Osteocyte (in vitro differentiated cells): ENCODE results near the gene OSBPL2. TPM values are rescaled to one million over a fixed set of nuclear protein-coding genes. Genes with fewer than 3 reads are reported as not detected.

Source experiments
- DNase-seq: peaks from one replicate; pipeline ENCODE4 v3.0.0; 2021; ENCODE audit warnings: mixed read lengths; ENCODE audit not compliant: unreplicated experiment; ENCODE audit errors: extremely low spot score
- H3K27ac Mint-ChIP-seq: one replicate; pipeline ENCODE4 v1.8.0; 2021; ENCODE audit warnings: mild to moderate bottlenecking, mixed read lengths; ENCODE audit not compliant: unreplicated experiment
- H3K27me3 Mint-ChIP-seq: one replicate; pipeline ENCODE4 v1.8.0; 2021; ENCODE audit warnings: mixed read lengths; ENCODE audit not compliant: unreplicated experiment
- H3K36me3 Mint-ChIP-seq: one replicate; pipeline ENCODE4 v1.8.0; 2021; ENCODE audit warnings: mixed read lengths; ENCODE audit not compliant: unreplicated experiment
- H3K4me1 Mint-ChIP-seq: one replicate; pipeline ENCODE4 v1.8.0; 2021; ENCODE audit warnings: mixed read lengths; ENCODE audit not compliant: unreplicated experiment
- H3K4me3 Mint-ChIP-seq: one replicate; pipeline ENCODE4 v1.8.0; 2021; ENCODE audit warnings: mild to moderate bottlenecking, moderate library complexity, mixed read lengths; ENCODE audit not compliant: unreplicated experiment
- H3K9me3 Mint-ChIP-seq: one replicate; pipeline ENCODE4 v1.8.0; 2021; ENCODE audit warnings: mixed read lengths; ENCODE audit not compliant: unreplicated experiment
- total RNA-seq: library from RNA; stranded (reverse); gene quantifications from 2 replicates; pipeline ENCODE4 v1.2.1, GENCODE V29; 2021
- TF ChIP-seq, protein P1 (sequence below): fragments of 200-600 bp; sonication (generic); IDR thresholded peaks from 2 replicates; pipeline ENCODE4 v1.5.0; 2021; ENCODE audit warnings: antibody characterized with exemption, mild to moderate bottlenecking, moderate library complexity

The OSBPL2 gene
- total RNA-seq, 1 donor from 2014 or later: 46.3 TPM

DNA sequence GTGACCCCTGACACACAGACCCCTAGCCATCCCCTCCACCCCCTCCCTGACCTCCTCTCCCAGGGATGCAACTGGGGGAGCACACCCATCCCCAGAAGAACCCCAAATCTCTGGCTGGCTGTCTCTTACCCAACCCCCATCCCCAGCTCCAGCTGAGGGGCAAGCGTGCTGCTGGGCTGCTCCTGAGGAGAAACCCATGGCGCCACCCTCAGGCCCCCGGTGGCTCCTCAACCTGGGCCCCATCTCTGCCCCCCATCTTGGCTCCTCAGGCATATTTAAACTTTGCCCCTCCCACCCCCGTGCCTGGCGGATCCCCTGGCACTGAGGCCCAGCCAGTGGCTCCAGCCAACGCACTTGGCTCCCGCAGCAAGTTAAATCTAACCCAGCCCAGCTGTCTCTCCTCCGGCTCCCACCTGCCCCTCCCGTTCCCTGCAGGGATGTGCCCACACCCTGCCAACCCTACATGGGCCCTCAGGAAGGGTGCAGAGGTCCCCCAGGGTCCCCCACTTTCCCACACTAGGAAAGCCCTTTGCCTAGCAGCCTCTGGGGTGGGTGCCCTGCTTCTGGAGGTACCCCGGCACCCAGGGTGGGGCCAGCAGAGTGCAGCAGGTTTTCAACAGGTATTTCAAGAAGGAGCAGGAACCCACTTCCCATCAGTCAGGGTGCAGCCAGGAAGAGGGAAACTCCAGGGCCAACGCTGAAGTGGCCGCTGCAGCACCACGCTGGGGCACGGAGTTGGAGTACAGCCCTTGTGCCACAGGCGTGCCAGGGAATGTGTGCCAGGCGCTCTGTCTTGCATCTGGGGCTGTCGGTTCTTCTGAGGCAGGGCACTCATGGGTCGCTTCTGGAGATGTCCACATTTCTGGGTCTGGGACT, 5.3 kb upstream of the OSBPL2 start:
- DNase-seq: no peak
- Mint-ChIP-seq H3K4me1 (peaks cover 5% of the 10 kb centered on the region), H3K27ac (no peak overlapping the region), H3K36me3 (no peaks in the 10 kb centered on the region), H3K9me3 (no peaks in the 10 kb centered on the region), H3K4me3 (no peak overlapping the region), H3K27me3 (no peaks in the 10 kb centered on the region)
- TF ChIP-seq, protein P1, sequence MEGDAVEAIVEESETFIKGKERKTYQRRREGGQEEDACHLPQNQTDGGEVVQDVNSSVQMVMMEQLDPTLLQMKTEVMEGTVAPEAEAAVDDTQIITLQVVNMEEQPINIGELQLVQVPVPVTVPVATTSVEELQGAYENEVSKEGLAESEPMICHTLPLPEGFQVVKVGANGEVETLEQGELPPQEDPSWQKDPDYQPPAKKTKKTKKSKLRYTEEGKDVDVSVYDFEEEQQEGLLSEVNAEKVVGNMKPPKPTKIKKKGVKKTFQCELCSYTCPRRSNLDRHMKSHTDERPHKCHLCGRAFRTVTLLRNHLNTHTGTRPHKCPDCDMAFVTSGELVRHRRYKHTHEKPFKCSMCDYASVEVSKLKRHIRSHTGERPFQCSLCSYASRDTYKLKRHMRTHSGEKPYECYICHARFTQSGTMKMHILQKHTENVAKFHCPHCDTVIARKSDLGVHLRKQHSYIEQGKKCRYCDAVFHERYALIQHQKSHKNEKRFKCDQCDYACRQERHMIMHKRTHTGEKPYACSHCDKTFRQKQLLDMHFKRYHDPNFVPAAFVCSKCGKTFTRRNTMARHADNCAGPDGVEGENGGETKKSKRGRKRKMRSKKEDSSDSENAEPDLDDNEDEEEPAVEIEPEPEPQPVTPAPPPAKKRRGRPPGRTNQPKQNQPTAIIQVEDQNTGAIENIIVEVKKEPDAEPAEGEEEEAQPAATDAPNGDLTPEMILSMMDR: no peak

DNA sequence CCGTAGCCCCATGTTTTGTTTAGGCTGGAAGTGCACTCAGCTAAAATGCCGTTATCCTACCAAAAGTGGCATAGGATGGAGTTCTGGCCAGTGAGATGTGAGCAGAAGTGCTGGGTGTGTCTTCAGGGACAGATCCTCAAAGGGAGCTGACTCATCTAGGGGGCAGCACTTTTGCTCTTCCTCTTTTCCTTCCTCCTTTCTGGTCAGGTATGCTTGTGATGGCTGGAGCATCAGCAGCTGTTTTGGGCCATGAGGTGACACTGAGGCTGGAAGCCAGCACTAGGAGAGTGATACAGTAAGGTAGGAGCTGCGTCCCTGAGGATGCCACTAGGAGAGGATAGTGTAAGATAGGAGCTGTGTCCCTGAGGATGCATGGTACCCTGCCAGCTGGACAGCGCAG, 4.6 kb upstream of the OSBPL2 start:
- Mint-ChIP-seq H3K4me1 (peaks cover 5% of the 10 kb centered on the region), H3K27me3 (no peaks in the 10 kb centered on the region), H3K9me3 (no peaks in the 10 kb centered on the region), H3K36me3 (no peaks in the 10 kb centered on the region), H3K4me3 (no peak overlapping the region), H3K27ac (no peak overlapping the region)
- TF ChIP-seq, protein P1: no peak
- DNase-seq: no peak

DNA sequence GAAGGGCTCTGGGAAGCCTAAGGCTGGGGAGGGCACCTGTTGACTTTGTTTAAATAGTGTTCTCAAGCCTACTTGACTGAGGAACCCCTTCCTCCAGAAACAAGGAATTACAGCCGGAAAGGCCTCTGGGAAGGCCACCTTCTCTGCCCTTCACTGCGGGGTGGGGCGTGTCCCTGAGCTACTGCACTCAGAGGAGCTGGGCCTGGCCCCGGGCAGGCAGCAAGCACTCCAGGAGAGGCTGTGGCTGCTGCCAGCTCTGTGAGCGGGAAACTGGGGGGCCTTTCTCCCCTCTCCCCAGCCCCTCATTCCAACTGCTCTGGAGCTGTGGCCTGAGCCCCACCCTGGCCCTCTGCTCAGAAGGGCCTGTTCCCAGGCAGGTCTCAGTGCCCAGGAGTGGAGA, 4.0 kb upstream of the OSBPL2 start:
- H3K27me3 Mint-ChIP-seq: no peaks in the 10 kb centered on the region
- no peak overlapping the region for H3K4me3 Mint-ChIP-seq
- no peaks in the 10 kb centered on the region for H3K36me3 Mint-ChIP-seq
- H3K4me1 Mint-ChIP-seq: peaks cover 9% of the 10 kb centered on the region
- DNase-seq: no peak
- H3K9me3 Mint-ChIP-seq: no peaks in the 10 kb centered on the region
- TF ChIP-seq, protein P1: no peak
- H3K27ac Mint-ChIP-seq: no peak overlapping the region

DNA sequence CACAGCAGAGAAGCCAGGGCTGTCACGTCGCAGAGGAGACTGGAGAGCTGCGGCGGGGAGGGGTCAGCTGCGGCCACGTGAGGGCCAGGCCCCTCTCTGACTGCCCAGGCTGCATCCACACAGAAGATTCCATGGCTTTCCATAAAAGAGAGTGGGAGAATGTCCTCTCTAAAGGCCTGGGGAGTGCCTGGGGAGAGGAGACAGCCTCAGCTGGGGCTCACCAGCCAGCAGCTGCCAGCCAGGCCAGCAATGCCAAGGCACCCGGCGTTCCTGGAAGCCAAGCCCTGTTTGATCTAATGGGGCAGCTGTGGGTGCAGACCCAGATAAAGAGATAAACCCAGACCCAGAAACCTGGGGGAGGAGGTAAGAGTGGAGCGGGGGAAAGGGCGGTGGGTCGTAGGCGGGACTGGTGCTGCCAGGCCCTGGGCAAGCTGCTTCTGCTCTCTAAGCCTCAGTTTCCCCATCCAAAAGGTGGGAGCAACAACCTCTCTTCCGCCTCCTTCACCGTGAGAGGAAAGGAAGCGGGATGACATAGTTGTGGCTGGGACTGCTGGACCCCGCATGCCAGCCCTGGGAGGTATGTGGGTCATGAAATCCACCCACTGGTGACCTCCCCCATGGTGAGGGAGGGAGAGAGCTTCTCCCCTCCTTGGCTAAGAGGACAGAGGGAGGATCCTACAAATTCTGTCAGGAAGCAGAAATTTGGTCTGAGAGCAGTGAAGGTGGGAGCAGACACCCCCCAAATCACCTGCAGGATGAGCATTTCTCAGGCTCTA, 3.1 kb upstream of the OSBPL2 start:
- Mint-ChIP-seq H3K4me3 (no peak overlapping the region), H3K9me3 (no peaks in the 10 kb centered on the region), H3K27me3 (no peaks in the 10 kb centered on the region), H3K36me3 (no peaks in the 10 kb centered on the region), H3K27ac (no peak overlapping the region), H3K4me1 (peaks cover 17% of the 10 kb centered on the region)
- TF ChIP-seq, protein P1: no peak
- no peak for DNase-seq

DNA sequence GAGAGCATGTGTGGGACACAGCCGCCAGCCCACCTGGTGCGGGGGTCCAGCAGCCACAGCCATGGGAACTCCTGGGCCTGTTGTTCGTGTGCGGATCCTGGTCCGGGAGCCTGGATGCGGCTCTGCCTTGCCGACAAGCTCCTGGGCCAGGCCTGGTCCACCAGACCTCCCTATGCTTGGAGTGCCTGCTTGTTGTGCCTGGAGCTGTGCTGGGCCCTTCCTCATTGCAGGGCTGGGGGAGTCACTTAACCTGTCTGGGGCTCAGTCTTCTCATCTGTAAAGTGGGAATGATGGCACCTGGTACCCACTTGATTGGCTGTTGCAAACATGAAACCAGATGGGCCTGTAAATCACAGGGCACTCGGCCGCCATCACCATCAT, 2.6 kb upstream of the OSBPL2 start:
- Mint-ChIP-seq H3K4me3 (no peak overlapping the region), H3K36me3 (no peaks in the 10 kb centered on the region), H3K27ac (no peak overlapping the region), H3K4me1 (peaks cover 18% of the 10 kb centered on the region), H3K27me3 (no peaks in the 10 kb centered on the region), H3K9me3 (no peaks in the 10 kb centered on the region)
- TF ChIP-seq, protein P1: no peak
- DNase-seq: no peak
